ENCODE measurements around the gene MLF1. TPM values are rescaled to one million over a fixed set of nuclear protein-coding genes. Genes with fewer than 3 reads are reported as not detected.

Gene MLF1, protein sequence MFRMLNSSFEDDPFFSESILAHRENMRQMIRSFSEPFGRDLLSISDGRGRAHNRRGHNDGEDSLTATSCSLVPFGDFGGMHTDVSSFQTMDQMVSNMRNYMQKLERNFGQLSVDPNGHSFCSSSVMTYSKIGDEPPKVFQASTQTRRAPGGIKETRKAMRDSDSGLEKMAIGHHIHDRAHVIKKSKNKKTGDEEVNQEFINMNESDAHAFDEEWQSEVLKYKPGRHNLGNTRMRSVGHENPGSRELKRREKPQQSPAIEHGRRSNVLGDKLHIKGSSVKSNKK
- 11.9 and 15.6 TPM in 2 replicates for total RNA-seq (2014; rRNA removed)
- Bru-seq, nascent RNA, result percentile 43 among the genes with signal in this experiment
- percentile 48 among the genes with signal in this experiment for BruChase-seq, experiment 1, labeled RNA remaining after a 6-hour chase
- percentile 47 among the genes with signal in this experiment for BruChase-seq, experiment 2, labeled RNA remaining after a 2-hour chase
- long read RNA-seq, transcript MLF1-201 (7 exons, 2,203 nt), result major isoform, 13 of 29 reads
- long read RNA-seq, transcript MLF1-202 (7 exons, 2,222 nt), result major isoform, 13 of 29 reads
- long read RNA-seq, partial matches to known transcripts, result 1 of 29 reads
- long read RNA-seq, other reads (novel, unspliced or antisense), result 1 of 29 reads

DNA sequence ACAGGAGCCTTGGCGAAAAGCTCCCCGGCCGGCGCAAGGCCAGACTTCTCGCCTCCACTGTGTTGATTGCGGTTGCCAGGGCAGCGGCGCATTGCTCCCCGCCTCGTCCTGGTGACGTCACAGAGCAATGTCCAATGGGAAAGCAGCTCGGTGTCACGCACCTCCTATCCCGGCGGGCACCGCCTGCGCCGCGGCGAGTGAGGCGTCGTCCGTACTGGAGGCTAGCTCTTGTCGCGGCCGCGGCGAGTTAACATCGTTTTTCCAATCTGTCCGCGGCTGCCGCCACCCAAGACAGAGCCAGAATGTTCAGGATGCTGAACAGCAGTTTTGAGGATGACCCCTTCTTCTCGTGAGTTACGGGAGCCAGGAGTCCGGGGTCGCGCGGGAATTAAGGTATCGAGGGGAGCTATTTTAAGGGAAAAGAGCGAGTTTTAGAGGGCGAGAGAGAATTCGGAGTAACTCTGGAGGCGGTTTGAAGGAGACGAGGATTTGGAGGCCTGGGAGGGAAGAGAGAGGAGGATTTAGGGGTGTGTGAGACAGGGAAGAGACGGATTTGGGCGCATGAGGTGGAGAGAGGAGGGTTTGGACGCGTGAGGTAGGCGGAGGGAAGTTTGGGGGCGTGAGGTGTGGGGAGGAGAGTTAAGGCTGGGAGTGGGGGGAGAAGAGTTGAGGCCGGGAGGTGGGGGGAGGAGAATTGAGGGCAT is at the start of gene MLF1:
Gene MLF1, plus strand, starts transcription at position 196 of the 704 bp plus-strand sequence. Its CDS starts 107 bp downstream, at position 303.
- H3K9me2 ChIP-seq (replicated peaks; ENCODE audit: low read length), result no peaks in the 10 kb centered on the region
- H3K9me3 ChIP-seq (ENCODE audit: low read length), result no peaks in the 10 kb centered on the region
- intact Hi-C loops (cut with micrococcal nuclease), result loop anchor here (5.0 kb wide), 1 partner anchor 71 kb away; the partner anchor contains the start of gene GFM1
- BruUV-seq (replicated peaks), result no TSS peak
- H3K4me1 ChIP-seq (ENCODE audit: insufficient read depth, low read length), result peaks cover 5% of the 10 kb centered on the region; the same call in 1 of the 2 replicates
- H3F3A ChIP-seq (ENCODE audit: low read length, unreplicated experiment), result no peaks in the 10 kb centered on the region
- ChIA-PET CTCF (interaction anchor here (0.5 to 1.0 kb wide), 4 partner anchors 28 to 223 kb away, joined by 3 to 9 read pairs (median 4); partner anchors contain the start of gene GFM1), POLR2A (ENCODE audit: unreplicated experiment) (interaction anchor here (0.5 to 0.8 kb wide), 4 partner anchors 73 to 1411 kb away, joined by 3 read pairs; partner anchors contain the start of gene GFM1)
- H3K4me3 ChIP-seq (ENCODE audit: low read length), result peak within 1 kb of the TSS; percentile 79
- H3K79me2 ChIP-seq (ENCODE audit: low read length), result no peaks in the 10 kb centered on the region
- ATAC-seq (peak; percentile 97), DNase-seq (peak; percentile 94)
- H3K36me3 ChIP-seq (ENCODE audit: low read depth, low read length), result no peaks in the 10 kb centered on the region
- peak within 1 kb of the TSS; percentile 97 for H3K4me2 ChIP-seq (ENCODE audit: low read length)
- no peaks in the 10 kb centered on the region for H3K27me3 ChIP-seq (ENCODE audit: low read length)
- peak within 1 kb of the TSS; percentile 46 for H3K27ac ChIP-seq (ENCODE audit: low read length)
- peak within 1 kb of the TSS; percentile 98 for H2AFZ ChIP-seq (ENCODE audit: low read length)
- TF ChIP-seq, protein P1, sequence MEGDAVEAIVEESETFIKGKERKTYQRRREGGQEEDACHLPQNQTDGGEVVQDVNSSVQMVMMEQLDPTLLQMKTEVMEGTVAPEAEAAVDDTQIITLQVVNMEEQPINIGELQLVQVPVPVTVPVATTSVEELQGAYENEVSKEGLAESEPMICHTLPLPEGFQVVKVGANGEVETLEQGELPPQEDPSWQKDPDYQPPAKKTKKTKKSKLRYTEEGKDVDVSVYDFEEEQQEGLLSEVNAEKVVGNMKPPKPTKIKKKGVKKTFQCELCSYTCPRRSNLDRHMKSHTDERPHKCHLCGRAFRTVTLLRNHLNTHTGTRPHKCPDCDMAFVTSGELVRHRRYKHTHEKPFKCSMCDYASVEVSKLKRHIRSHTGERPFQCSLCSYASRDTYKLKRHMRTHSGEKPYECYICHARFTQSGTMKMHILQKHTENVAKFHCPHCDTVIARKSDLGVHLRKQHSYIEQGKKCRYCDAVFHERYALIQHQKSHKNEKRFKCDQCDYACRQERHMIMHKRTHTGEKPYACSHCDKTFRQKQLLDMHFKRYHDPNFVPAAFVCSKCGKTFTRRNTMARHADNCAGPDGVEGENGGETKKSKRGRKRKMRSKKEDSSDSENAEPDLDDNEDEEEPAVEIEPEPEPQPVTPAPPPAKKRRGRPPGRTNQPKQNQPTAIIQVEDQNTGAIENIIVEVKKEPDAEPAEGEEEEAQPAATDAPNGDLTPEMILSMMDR (conservative IDR thresholded peaks at IDR 0.05; ENCODE audit: low read depth, low read length), result no peak
- TF ChIP-seq EZH2 (IDR thresholded peaks at IDR 0.05; ENCODE audit: low read length, unreplicated experiment) (no peak), EZH2phosphoT487 (IDR thresholded peaks at IDR 0.05; ENCODE audit: borderline replicate concordance, low read length) (no peak)
- H3K9ac ChIP-seq (ENCODE audit: low read length), result peak within 1 kb of the TSS; percentile 72
- H4K20me1 ChIP-seq (ENCODE audit: low read length), result 0 out of 2 replicates have a peak, but pooled peaks cover 4% of the 10 kb centered on the region

DNA sequence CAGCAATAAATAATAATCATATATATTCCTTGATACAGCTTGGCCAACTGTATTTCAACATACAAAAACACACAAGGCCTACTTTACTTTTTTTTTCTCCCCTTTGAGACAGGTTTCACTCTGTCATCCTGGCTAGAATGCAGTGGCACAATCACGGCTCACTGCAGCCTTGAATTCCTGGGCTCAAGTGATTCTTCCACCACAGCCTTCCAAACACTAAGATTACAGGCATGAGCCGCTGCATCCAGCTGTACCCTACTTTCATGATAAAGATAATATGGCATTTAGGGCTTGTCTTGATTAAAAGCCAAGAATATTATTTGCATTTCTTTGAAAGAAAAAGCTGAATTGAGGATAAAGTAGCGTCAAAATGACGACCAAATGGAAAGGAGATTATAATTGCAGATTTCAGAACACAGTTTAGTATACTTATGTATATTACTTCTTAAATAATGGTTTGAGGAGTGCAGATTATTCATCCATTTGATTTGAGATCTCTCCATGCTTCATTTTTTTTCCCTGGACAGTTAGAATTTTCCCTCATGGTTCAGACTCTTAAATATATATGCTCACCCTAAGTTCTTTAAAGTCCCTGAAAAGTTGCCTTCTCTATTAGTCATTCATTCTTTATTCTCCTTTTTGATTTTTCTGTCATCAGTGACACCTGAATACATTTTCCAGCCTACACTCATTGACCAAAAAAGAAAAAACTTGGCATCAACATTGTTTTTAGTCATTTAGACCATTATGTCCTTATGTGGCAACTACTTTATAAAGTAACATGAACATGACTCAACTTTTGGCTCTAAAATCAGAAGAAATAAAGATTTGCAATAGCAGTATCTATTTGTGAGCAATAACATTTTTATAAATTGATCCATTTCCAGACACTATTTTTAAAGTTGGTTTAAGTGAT is 48.5 kb upstream of the MLF1 start:
- no peaks in the 10 kb centered on the region for H3K9me2 ChIP-seq (replicated peaks; ENCODE audit: low read length)
- intact Hi-C loops (cut with micrococcal nuclease), result loop anchor here (5.0 kb wide), 2 partner anchors 35 to 50 kb away; no protein-coding TSS in a partner anchor
- no peak overlapping the region for H2AFZ ChIP-seq (ENCODE audit: low read length)
- ChIA-PET CTCF (no interaction called here), POLR2A (ENCODE audit: unreplicated experiment) (no interaction called here)
- ATAC-seq (no peak; the same call in 1 of the 2 replicates), DNase-seq (peak; percentile 27)
- no peaks in the 10 kb centered on the region for H3F3A ChIP-seq (ENCODE audit: low read length, unreplicated experiment)
- H3K36me3 ChIP-seq (ENCODE audit: low read depth, low read length), result no peaks in the 10 kb centered on the region
- H3K27ac ChIP-seq (ENCODE audit: low read length), result no peak overlapping the region
- no peak overlapping the region for H3K4me2 ChIP-seq (ENCODE audit: low read length)
- TF ChIP-seq, protein P1 (conservative IDR thresholded peaks at IDR 0.05; ENCODE audit: low read depth, low read length), result no peak
- TF ChIP-seq EZH2phosphoT487 (IDR thresholded peaks at IDR 0.05; ENCODE audit: borderline replicate concordance, low read length) (no peak), EZH2 (IDR thresholded peaks at IDR 0.05; ENCODE audit: low read length, unreplicated experiment) (no peak)
- no peaks in the 10 kb centered on the region for H4K20me1 ChIP-seq (ENCODE audit: low read length)
- H3K79me2 ChIP-seq (ENCODE audit: low read length), result no peaks in the 10 kb centered on the region
- H3K9ac ChIP-seq (ENCODE audit: low read length), result no peak overlapping the region
- no peaks in the 10 kb centered on the region for H3K27me3 ChIP-seq (ENCODE audit: low read length)
- H3K9me3 ChIP-seq (ENCODE audit: low read length), result no peaks in the 10 kb centered on the region
- H3K4me3 ChIP-seq (ENCODE audit: low read length), result no peak overlapping the region
- no TSS peak for BruUV-seq (replicated peaks)
- no peaks in the 10 kb centered on the region for H3K4me1 ChIP-seq (ENCODE audit: insufficient read depth, low read length)

All from PC-3 (cell line).